MCF 10A (cell line): ENCODE data around the gene ADAMTS14. TPM values are rescaled to one million over a fixed set of nuclear protein-coding genes. Genes with fewer than 3 reads are reported as not detected.
"Not testable (repeated sequence)": the region's sequence is repeated elsewhere in the genome, so short reads cannot be mapped to it uniquely, and the experiment has no call there.

Source experiments
- BruUV-seq: library from RNA; stranded (reverse); fragments of 400-500 nt; replicated peaks from 2 replicates; lab custom pipeline; 2021; lab: Mats Ljungman, UMichigan
- CTCF ChIA-PET: fragments of 300-600 bp; sonication (Branson Sonifier 250); formaldehyde crosslinking; extraction: SDS; loops from one replicate; lab custom pipeline; 2021; ENCODE audit warnings: antibody characterized with exemption, inconsistent platforms; lab: Yijun Ruan, JAX
- POLR2A ChIA-PET: fragments of 300-600, 350-650 bp; sonication (Branson Sonifier 250); formaldehyde crosslinking; extraction: SDS; loops from one replicate; lab custom pipeline; 2020; ENCODE audit warnings: antibody characterized with exemption, inconsistent platforms; lab: Yijun Ruan, JAX
- DNase-seq: peaks from one replicate; pipeline ENCODE4 v3.0.0-alpha.2; 2018; ENCODE audit not compliant: unreplicated experiment
- H3K27ac Mint-ChIP-seq: one replicate; pipeline ENCODE4 v1.8.0; 2022; ENCODE audit warnings: mild to moderate bottlenecking, low read depth, mixed read lengths; ENCODE audit not compliant: unreplicated experiment
- H3K27me3 Mint-ChIP-seq: one replicate; pipeline ENCODE4 v1.8.0; 2022; ENCODE audit warnings: mixed read lengths; ENCODE audit not compliant: insufficient read depth, unreplicated experiment
- H3K36me3 Mint-ChIP-seq: one replicate; pipeline ENCODE4 v1.8.0; 2022; ENCODE audit warnings: mild to moderate bottlenecking, moderate library complexity, mixed read lengths; ENCODE audit not compliant: insufficient read depth, unreplicated experiment
- H3K4me1 Mint-ChIP-seq: one replicate; pipeline ENCODE4 v1.8.0; 2022; ENCODE audit warnings: mixed read lengths; ENCODE audit not compliant: insufficient read depth, unreplicated experiment
- H3K4me3 Mint-ChIP-seq: one replicate; pipeline ENCODE4 v1.8.0; 2022; ENCODE audit warnings: mild to moderate bottlenecking, moderate library complexity, mixed read lengths; ENCODE audit not compliant: unreplicated experiment
- H3K9me3 Mint-ChIP-seq: one replicate; pipeline ENCODE4 v1.8.0; 2022; ENCODE audit warnings: mixed read lengths; ENCODE audit not compliant: unreplicated experiment
- CTCF ChIP-seq: fragments of 200-600 bp; IDR thresholded peaks from one replicate; pipeline ENCODE4 v1.8.0; 2022; ENCODE audit warnings: antibody characterized with exemption, mild to moderate bottlenecking; ENCODE audit not compliant: unreplicated experiment
- intact Hi-C: fragments of 100-400 bp; cut with micrococcal nuclease; formaldehyde crosslinking; loops from 2 replicates; pipeline ENCODE4 v1.14.1; 2022
- total RNA-seq: library from RNA; stranded (reverse); gene quantifications from 2 replicates; pipeline ENCODE4 v1.2.3, GENCODE V29; 2022

ADAMTS14 gene
- total RNA-seq, 1 experiment from 2014 or later: not detected

- ChIA-PET CTCF (interaction anchor here (0.6 kb wide), 1 partner anchor 139 kb away, joined by 4 read pairs; no protein-coding TSS in a partner anchor), POLR2A (no interaction called here)
- intact Hi-C loops: no loop called here
- peaks cover 14% of the 10 kb centered on the region for H3K4me1 Mint-ChIP-seq
- H3K36me3 Mint-ChIP-seq: no peaks in the 10 kb centered on the region
- H3K27ac Mint-ChIP-seq: no peak overlapping the region
- H3K4me3 Mint-ChIP-seq: no peak overlapping the region
- TF ChIP-seq CTCF: no peak
- DNase-seq: no peak
- H3K9me3 Mint-ChIP-seq: no peaks in the 10 kb centered on the region
- BruUV-seq: no TSS peak
- H3K27me3 Mint-ChIP-seq: no peaks in the 10 kb centered on the region
Measured at GRCh38 chr10:70659306-70659705, 13.0 kb upstream of the ADAMTS14 start.

GRCh38 chr10:70660722-70661121 is 11.6 kb upstream of the ADAMTS14 start:
- no TSS peak for BruUV-seq
- DNase-seq: no peak
- no peaks in the 10 kb centered on the region for H3K9me3 Mint-ChIP-seq
- no peaks in the 10 kb centered on the region for H3K27me3 Mint-ChIP-seq
- intact Hi-C loops: no loop called here
- H3K4me3 Mint-ChIP-seq: no peak overlapping the region
- POLR2A ChIA-PET: no interaction called here
- H3K36me3 Mint-ChIP-seq: no peaks in the 10 kb centered on the region
- no peak overlapping the region for H3K27ac Mint-ChIP-seq
- CTCF ChIA-PET: interaction anchor here (0.7 kb wide), 1 partner anchor 28 kb away, joined by 3 read pairs; no protein-coding TSS in a partner anchor
- no peak for TF ChIP-seq CTCF
- H3K4me1 Mint-ChIP-seq: peaks cover 22% of the 10 kb centered on the region

- TF ChIP-seq CTCF: no peak
- intact Hi-C loops: no loop called here
- Mint-ChIP-seq H3K27ac (no peak overlapping the region), H3K9me3 (no peaks in the 10 kb centered on the region), H3K4me1 (peaks cover 14% of the 10 kb centered on the region), H3K27me3 (no peaks in the 10 kb centered on the region), H3K4me3 (no peak overlapping the region), H3K36me3 (no peaks in the 10 kb centered on the region)
- DNase-seq: no peak
- ChIA-PET POLR2A (no interaction called here), CTCF (no interaction called here)
- BruUV-seq: no TSS peak
Measured at GRCh38 chr10:70661623-70662361, 10.5 kb upstream of the ADAMTS14 start.

GRCh38 chr10:70662362-70663220 is 9.7 kb upstream of the ADAMTS14 start:
- POLR2A ChIA-PET: no interaction called here
- no TSS peak for BruUV-seq
- no peak overlapping the region for H3K4me3 Mint-ChIP-seq
- CTCF ChIA-PET: interaction anchor here (1.5 kb wide), 1 partner anchor 11 kb away, joined by 5 read pairs; no protein-coding TSS in a partner anchor
- intact Hi-C loops: no loop called here
- H3K27ac Mint-ChIP-seq: no peak overlapping the region
- TF ChIP-seq CTCF: no peak
- peaks cover 3% of the 10 kb centered on the region for H3K27me3 Mint-ChIP-seq
- no peaks in the 10 kb centered on the region for H3K9me3 Mint-ChIP-seq
- H3K4me1 Mint-ChIP-seq: peaks cover 12% of the 10 kb centered on the region
- H3K36me3 Mint-ChIP-seq: no peaks in the 10 kb centered on the region
- no peak for DNase-seq

GRCh38 chr10:70663458-70664409 is 8.6 kb upstream of the ADAMTS14 start:
- Mint-ChIP-seq H3K4me1 (peaks cover 18% of the 10 kb centered on the region), H3K27me3 (peaks cover 11% of the 10 kb centered on the region)
- H3K36me3 Mint-ChIP-seq, H3K4me3 Mint-ChIP-seq, DNase-seq, intact Hi-C loops, H3K9me3 Mint-ChIP-seq, BruUV-seq, H3K27ac Mint-ChIP-seq: not testable (repeated sequence)
- ChIA-PET CTCF (interaction anchor here (1.5 kb wide), 1 partner anchor 10 kb away, joined by 5 read pairs; no protein-coding TSS in a partner anchor), POLR2A (interaction anchor here (1.1 kb wide), 1 partner anchor 10 kb away, joined by 3 read pairs; no protein-coding TSS in a partner anchor)
